Progenitor cell of endocrine pancreas (in vitro differentiated cells): ENCODE data around the gene AOX1. TPM values are rescaled to one million over a fixed set of nuclear protein-coding genes. Genes with fewer than 3 reads are reported as not detected.
A peak's percentile ranks its signal among the peaks of the same experiment; 100 is the strongest.

ENCODE experiments used
- DNase-seq: peaks from one replicate; pipeline ENCODE4 v3.0.0; 2021; ENCODE audit warnings: low spot score; ENCODE audit not compliant: unreplicated experiment
- H3K27ac Mint-ChIP-seq: 2 replicates; pipeline ENCODE4 v1.8.0; 2021; ENCODE audit warnings: mild to moderate bottlenecking, moderate library complexity, mixed read lengths
- H3K27me3 Mint-ChIP-seq: 2 replicates; pipeline ENCODE4 v1.8.0; 2021; ENCODE audit warnings: mixed read lengths
- H3K36me3 Mint-ChIP-seq: 2 replicates; pipeline ENCODE4 v1.8.0; 2022; ENCODE audit warnings: mixed read lengths; ENCODE audit not compliant: insufficient read depth
- H3K4me1 Mint-ChIP-seq: 2 replicates; pipeline ENCODE4 v1.8.0; 2021; ENCODE audit warnings: low read depth, mixed read lengths
- H3K4me3 Mint-ChIP-seq: 2 replicates; pipeline ENCODE4 v1.8.0; 2021; ENCODE audit warnings: low read depth, mild to moderate bottlenecking, moderate library complexity, mixed read lengths
- H3K9me3 Mint-ChIP-seq: 2 replicates; pipeline ENCODE4 v1.8.0; 2021; ENCODE audit warnings: low read depth, mixed read lengths
- total RNA-seq: library from RNA; stranded (reverse); gene quantifications from 2 replicates; pipeline ENCODE4 v1.2.1, GENCODE V29; 2021
- TF ChIP-seq, protein P1 (sequence below): fragments of 200-600 bp; sonication (generic); IDR thresholded peaks from one replicate; pipeline ENCODE4 v1.5.0; 2021; ENCODE audit warnings: antibody characterized with exemption, mild to moderate bottlenecking; ENCODE audit not compliant: unreplicated experiment

The AOX1 gene
- total RNA-seq, 1 donor from 2014 or later, result 4.1 TPM

DNA sequence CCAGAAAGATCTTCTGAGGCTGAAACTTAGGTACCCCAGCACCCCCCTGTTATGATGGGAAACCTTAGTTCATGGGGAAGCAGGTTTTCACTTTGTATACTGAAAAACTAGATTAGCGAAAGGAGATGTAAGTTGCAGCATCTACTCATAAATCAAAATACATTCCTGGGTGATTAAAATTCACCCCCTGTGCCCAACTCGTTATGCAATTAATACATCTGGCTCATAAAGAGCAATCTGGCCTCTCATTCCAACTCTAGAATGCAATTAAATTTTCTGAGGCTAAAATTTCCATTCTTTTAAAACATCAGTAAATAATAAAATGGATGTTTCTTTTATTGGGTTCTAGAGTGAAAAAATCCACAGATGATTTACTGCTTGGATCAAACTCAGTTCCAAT, 115.0 kb downstream of the AOX1 start:
- H3K27ac Mint-ChIP-seq, result no peak overlapping the region
- H3K9me3 Mint-ChIP-seq, result no peaks in the 10 kb centered on the region
- DNase-seq, result no peak
- TF ChIP-seq, protein P1, sequence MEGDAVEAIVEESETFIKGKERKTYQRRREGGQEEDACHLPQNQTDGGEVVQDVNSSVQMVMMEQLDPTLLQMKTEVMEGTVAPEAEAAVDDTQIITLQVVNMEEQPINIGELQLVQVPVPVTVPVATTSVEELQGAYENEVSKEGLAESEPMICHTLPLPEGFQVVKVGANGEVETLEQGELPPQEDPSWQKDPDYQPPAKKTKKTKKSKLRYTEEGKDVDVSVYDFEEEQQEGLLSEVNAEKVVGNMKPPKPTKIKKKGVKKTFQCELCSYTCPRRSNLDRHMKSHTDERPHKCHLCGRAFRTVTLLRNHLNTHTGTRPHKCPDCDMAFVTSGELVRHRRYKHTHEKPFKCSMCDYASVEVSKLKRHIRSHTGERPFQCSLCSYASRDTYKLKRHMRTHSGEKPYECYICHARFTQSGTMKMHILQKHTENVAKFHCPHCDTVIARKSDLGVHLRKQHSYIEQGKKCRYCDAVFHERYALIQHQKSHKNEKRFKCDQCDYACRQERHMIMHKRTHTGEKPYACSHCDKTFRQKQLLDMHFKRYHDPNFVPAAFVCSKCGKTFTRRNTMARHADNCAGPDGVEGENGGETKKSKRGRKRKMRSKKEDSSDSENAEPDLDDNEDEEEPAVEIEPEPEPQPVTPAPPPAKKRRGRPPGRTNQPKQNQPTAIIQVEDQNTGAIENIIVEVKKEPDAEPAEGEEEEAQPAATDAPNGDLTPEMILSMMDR, result no peak
- peaks cover 9% of the 10 kb centered on the region for H3K27me3 Mint-ChIP-seq
- H3K4me3 Mint-ChIP-seq, result no peak overlapping the region
- H3K4me1 Mint-ChIP-seq, result peaks cover 8% of the 10 kb centered on the region
- no peaks in the 10 kb centered on the region for H3K36me3 Mint-ChIP-seq

DNA sequence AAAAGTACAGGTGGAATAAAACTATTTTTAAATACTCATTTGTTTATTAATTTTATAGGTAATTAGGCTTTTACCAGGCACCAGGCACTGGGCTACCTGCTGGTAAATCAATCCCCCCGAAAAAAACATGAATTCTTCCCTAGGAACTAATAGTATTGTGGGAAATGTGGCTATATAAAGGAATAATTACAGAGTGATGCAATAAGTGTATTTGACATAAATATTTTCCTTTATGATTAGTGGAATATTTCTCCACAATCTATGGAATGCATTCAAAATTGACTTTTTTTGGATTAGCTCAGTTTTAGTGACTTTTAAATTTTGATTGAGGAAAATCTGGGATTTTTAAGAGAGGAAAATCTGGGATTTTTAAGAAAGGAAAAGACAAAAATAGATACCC, 116.2 kb downstream of the AOX1 start:
- DNase-seq, result no peak
- Mint-ChIP-seq H3K4me3 (no peak overlapping the region), H3K27ac (no peak overlapping the region), H3K9me3 (no peaks in the 10 kb centered on the region), H3K27me3 (peaks cover 9% of the 10 kb centered on the region), H3K36me3 (no peaks in the 10 kb centered on the region), H3K4me1 (peaks cover 8% of the 10 kb centered on the region)
- TF ChIP-seq, protein P1, result no peak

DNA sequence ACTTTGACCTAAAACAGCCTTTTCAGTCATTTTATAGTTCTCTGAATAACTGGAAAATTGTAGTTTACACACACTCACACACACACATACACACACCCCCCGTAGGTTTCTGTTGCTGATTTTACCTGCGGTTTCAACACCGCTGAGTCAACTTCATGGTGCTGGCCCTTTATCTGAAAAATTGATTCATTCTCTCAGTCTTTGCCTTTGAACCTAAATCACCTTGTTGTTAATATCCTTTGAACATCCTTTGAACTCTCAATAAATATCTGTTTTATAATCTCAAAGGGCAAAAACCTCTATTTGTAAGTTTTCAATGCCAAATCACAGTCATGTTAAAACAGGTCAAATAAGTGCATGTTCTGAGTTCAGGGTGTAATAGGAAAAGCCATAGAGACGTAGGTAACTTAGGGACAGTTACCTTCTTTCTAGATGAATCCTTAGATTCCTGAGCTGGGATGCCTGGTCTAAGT, 116.9 kb downstream of the AOX1 start:
- Mint-ChIP-seq H3K4me3 (no peak overlapping the region), H3K9me3 (no peaks in the 10 kb centered on the region), H3K36me3 (no peaks in the 10 kb centered on the region), H3K4me1 (peaks cover 8% of the 10 kb centered on the region), H3K27ac (no peak overlapping the region), H3K27me3 (peaks cover 9% of the 10 kb centered on the region)
- TF ChIP-seq, protein P1, result no peak
- DNase-seq, result no peak

DNA sequence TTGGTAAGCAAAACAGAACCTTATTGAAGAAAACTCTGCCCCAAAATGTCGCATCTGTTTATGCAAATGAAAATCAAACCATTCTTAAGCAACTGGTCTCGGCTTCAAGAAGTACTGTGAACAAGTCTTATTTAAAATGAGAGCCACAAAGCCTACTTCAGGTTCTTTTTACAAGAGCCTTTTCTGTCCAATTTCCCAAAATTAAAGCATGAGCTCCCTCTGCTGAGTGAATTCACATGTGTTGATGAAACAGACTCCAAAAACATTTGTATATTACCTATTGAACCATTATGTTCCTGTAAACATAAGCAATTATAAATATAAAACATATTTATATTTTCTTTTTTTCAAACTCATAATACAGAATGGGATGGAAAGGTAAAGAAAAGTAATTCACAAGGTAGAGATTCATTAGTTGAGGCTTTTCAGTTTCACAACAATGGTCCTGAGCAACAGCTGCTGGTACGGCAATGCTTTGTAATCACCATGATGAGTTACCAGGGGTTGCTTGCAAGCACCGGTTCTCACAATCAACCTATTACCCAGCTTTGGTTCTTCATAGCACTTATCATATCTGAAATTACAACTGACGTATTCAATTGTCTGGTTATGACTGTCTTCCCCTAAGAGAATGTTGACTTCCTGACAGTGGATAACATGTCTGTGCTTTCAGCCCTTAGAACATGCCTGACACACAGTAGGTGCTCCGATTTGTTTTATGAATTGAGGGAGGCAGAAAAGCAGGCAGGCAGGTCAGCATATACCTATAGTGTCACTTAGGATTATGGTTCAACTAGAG, 117.5 kb downstream of the AOX1 start:
- DNase-seq, result no peak
- no peaks in the 10 kb centered on the region for H3K36me3 Mint-ChIP-seq
- no peak overlapping the region for H3K27ac Mint-ChIP-seq
- H3K4me3 Mint-ChIP-seq, result no peak overlapping the region
- H3K27me3 Mint-ChIP-seq, result peaks cover 9% of the 10 kb centered on the region
- peaks cover 8% of the 10 kb centered on the region for H3K4me1 Mint-ChIP-seq
- H3K9me3 Mint-ChIP-seq, result no peaks in the 10 kb centered on the region
- TF ChIP-seq, protein P1, result peak; percentile 69

DNA sequence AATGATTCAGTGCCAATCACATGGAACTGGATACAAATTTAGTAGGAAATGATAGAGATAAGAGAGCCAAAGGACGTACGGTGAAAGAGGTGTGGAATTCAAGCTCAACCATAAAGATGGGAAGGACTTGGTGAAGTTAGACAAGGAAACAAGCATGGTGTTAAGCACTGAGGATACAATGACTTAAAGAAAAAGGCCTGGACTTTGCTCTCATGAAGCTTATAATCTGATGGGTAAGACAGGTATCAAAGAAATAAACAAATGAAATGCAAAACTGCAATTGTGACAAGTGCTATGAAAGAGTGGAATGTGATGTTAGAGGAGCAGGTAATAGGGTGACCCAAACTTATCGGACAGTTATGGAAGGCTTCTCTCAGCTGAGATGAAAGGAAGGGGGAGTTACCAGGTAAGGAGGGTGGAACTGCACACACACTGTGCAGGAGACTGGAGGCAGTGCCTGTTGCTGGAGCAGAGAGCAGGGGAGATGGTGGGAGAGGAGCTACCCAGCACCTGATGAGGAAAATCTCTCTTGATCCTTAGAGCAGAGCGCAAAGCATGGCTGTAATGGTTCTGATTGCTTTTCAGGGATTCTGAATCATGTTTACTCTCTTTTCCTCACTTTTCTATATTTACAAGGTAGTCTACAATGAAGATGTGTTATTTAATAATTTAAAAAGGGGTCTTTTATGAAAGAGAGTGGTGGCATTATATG, 118.3 kb downstream of the AOX1 start:
- no peak for DNase-seq
- TF ChIP-seq, protein P1, result no peak
- H3K27me3 Mint-ChIP-seq, result peaks cover 9% of the 10 kb centered on the region

More for the DNA sequence above, 118.3 kb downstream of the AOX1 start:
- Mint-ChIP-seq H3K36me3 (no peaks in the 10 kb centered on the region), H3K4me1 (peaks cover 9% of the 10 kb centered on the region), H3K4me3 (no peak overlapping the region), H3K9me3 (no peaks in the 10 kb centered on the region), H3K27ac (no peak overlapping the region)
